Testis (tissue), 2 donors: ENCODE results near the gene APLF.

Experiments used
- POLR2A ChIP-seq: fragments of 450-650 bp; IDR thresholded peaks from one replicate; pipeline ENCODE4 v1.6.1; 2017; ENCODE audit warnings: antibody characterized with exemption, mild to moderate bottlenecking, moderate library complexity
- TF ChIP-seq, protein P1 (sequence below), 3 experiments: fragments of 450-650 bp in 2 of 3; fragments of 200-600 bp in 1 of 3; sonication (generic) in 1 of 3; IDR thresholded peaks; one replicate each; pipeline ENCODE4 v1.5.1; 2016 to 2019; ENCODE audit warnings: antibody characterized with exemption in 3 of 3, mild to moderate bottlenecking in 2 of 3, moderate library complexity in 1 of 3

DNA sequence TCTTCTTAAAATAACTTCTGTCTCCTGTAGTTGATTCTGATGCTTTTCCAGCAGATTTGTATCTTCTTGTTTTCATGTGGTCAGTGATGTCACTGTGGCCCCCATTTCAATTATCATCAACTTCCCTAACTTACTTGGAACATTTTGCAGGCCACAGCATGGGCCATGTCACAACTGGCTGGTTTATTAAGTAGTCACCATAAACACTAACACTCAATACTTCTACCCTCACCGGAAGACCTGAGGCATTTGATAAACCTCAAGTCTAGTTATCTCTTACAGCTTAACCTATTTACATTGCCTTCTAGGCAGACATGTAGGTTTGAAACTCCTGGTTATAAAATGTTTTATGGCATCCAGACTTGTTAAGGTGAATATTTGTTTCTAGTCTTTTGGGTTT, 138.6 kb downstream of the APLF start:
- TF ChIP-seq, protein P1, sequence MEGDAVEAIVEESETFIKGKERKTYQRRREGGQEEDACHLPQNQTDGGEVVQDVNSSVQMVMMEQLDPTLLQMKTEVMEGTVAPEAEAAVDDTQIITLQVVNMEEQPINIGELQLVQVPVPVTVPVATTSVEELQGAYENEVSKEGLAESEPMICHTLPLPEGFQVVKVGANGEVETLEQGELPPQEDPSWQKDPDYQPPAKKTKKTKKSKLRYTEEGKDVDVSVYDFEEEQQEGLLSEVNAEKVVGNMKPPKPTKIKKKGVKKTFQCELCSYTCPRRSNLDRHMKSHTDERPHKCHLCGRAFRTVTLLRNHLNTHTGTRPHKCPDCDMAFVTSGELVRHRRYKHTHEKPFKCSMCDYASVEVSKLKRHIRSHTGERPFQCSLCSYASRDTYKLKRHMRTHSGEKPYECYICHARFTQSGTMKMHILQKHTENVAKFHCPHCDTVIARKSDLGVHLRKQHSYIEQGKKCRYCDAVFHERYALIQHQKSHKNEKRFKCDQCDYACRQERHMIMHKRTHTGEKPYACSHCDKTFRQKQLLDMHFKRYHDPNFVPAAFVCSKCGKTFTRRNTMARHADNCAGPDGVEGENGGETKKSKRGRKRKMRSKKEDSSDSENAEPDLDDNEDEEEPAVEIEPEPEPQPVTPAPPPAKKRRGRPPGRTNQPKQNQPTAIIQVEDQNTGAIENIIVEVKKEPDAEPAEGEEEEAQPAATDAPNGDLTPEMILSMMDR (IDR thresholded peaks at IDR 0.05): no peak
- TF ChIP-seq POLR2A: no peak
